OCI-LY7 (cell line): ENCODE measurements around the gene TTC9. TPM values are rescaled to one million over a fixed set of nuclear protein-coding genes. Genes with fewer than 3 reads are reported as not detected.

Experiments
- BruUV-seq: library from RNA; stranded (reverse); fragments of 400-500 nt; replicated peaks from 2 replicates; lab custom pipeline; 2021; lab: Mats Ljungman, UMichigan
- CTCF ChIA-PET: fragments of 300-600 bp; sonication (Branson Sonifier 250); formaldehyde crosslinking; loops from one replicate; lab custom pipeline; 2022; ENCODE audit warnings: antibody characterized with exemption; ENCODE audit not compliant: unreplicated experiment; lab: Charles Lee
- POLR2A ChIA-PET: fragments of 300-600 bp; sonication (Branson Sonifier 250); formaldehyde crosslinking; loops from one replicate; lab custom pipeline; 2022; ENCODE audit warnings: antibody characterized with exemption; lab: Charles Lee
- DNase-seq: peaks from one replicate; pipeline ENCODE4 v3.0.0-alpha.2; 2015; ENCODE audit warnings: low spot score
- H2AFZ ChIP-seq: fragments of 200-600 bp; sonication (generic), shearing (Covaris generic); 2 replicates; pipeline ENCODE4 v1.6.1; 2014; ENCODE audit warnings: mild to moderate bottlenecking, antibody characterized with exemption, low read length, moderate library complexity
- H3K27ac ChIP-seq: fragments of 200-600 bp; sonication (generic); 2 replicates; pipeline ENCODE4 v1.5.1; 2014; ENCODE audit warnings: mixed run types, low read depth, mild to moderate bottlenecking, moderate library complexity, low read length, inconsistent platforms; ENCODE audit not compliant: poor library complexity, severe bottlenecking
- H3K36me3 ChIP-seq: fragments of 200-600 bp; sonication (generic); 2 replicates; pipeline ENCODE4 v1.6.1; 2014; ENCODE audit warnings: mild to moderate bottlenecking, antibody characterized with exemption, low read length, moderate library complexity, mixed read lengths; ENCODE audit not compliant: insufficient read depth
- H3K4me1 ChIP-seq: fragments of 200-600 bp; sonication (generic); 2 replicates; pipeline ENCODE4 v1.5.1; 2014; ENCODE audit warnings: mild to moderate bottlenecking, low read length; ENCODE audit not compliant: insufficient read depth, poor library complexity, severe bottlenecking
- H3K4me2 ChIP-seq: fragments of 200-600 bp; sonication (generic); 2 replicates; pipeline ENCODE4 v1.6.1; 2014; ENCODE audit warnings: mild to moderate bottlenecking, low read length
- H3K4me3 ChIP-seq: fragments of 200-600 bp; sonication (generic); 2 replicates; pipeline ENCODE4 v1.5.1; 2014; ENCODE audit warnings: mild to moderate bottlenecking, low read depth, low read length; ENCODE audit not compliant: poor library complexity, severe bottlenecking
- H3K79me2 ChIP-seq: fragments of 200-600 bp; sonication (generic); 2 replicates; pipeline ENCODE4 v1.6.1; 2016; ENCODE audit warnings: low read depth, mild to moderate bottlenecking, low read length, moderate library complexity, mixed read lengths; ENCODE audit not compliant: insufficient read depth
- H3K9me2 ChIP-seq: fragments of 200-600 bp; sonication (generic); 2 replicates; pipeline ENCODE4 v1.6.1; 2016; ENCODE audit warnings: mild to moderate bottlenecking, low read length, mixed read lengths; ENCODE audit not compliant: insufficient read depth
- H3K9me3 ChIP-seq: fragments of 200-600 bp; sonication (generic); 2 replicates; pipeline ENCODE4 v1.6.1; 2014; ENCODE audit warnings: mild to moderate bottlenecking, mixed run types, low read length, mixed read lengths
- H4K20me1 ChIP-seq: fragments of 200-600 bp; sonication (generic); 2 replicates; pipeline ENCODE4 v1.6.1; 2014; ENCODE audit warnings: mild to moderate bottlenecking, antibody characterized with exemption, low read length, moderate library complexity, mixed read lengths; ENCODE audit not compliant: insufficient read depth
- CTCF ChIP-seq: fragments of 200-600 bp; sonication (generic); conservative IDR thresholded peaks from 2 replicates; pipeline ENCODE4 v1.5.1; 2014; ENCODE audit warnings: mild to moderate bottlenecking, antibody characterized with exemption, low read length, moderate library complexity, mixed read lengths
- EZH2phosphoT487 ChIP-seq: fragments of 200-600 bp; sonication (generic); IDR thresholded peaks from 2 replicates; pipeline ENCODE4 v1.6.1; 2018; ENCODE audit warnings: low read depth, borderline replicate concordance, mild to moderate bottlenecking, mixed run types, antibody characterized with exemption, low read length, moderate library complexity, mixed read lengths
- intact Hi-C: fragments of 100-400 bp; cut with micrococcal nuclease; formaldehyde crosslinking; loops from one replicate; pipeline ENCODE4 v1.10.0; 2022; ENCODE audit not compliant: unreplicated experiment
- total RNA-seq, 2 experiments: library from RNA; depleted of rRNA in 1 of 2; stranded (reverse); fragments of >200 nt in 1 of 2; shearing (Covaris generic) in 1 of 2; gene quantifications; 2 replicates each; pipeline ENCODE4 v1.2.3, GENCODE V29; 2014 to 2022

Gene TTC9
- total RNA-seq, 2 experiments from 2014 or later, result 11.0 to 13.0 TPM

- TF ChIP-seq CTCF, result no peak
- no peak for TF ChIP-seq EZH2phosphoT487
- no peak overlapping the region for H3K4me3 ChIP-seq
- CTCF ChIA-PET, result no interaction called here
- intact Hi-C loops, result no loop called here
- H4K20me1 ChIP-seq, result no peaks in the 10 kb centered on the region
- H3K79me2 ChIP-seq, result no peaks in the 10 kb centered on the region
- POLR2A ChIA-PET, result interaction anchor here (0.7 to 1.1 kb wide), 2 partner anchors 68 to 76 kb away, joined by 3 read pairs; no protein-coding TSS in a partner anchor
- no TSS peak for BruUV-seq
- H2AFZ ChIP-seq, result no peak overlapping the region
- H3K4me1 ChIP-seq, result no peaks in the 10 kb centered on the region
- H3K27ac ChIP-seq, result no peak overlapping the region
- DNase-seq, result no peak
- peaks cover 35% of the 10 kb centered on the region for H3K36me3 ChIP-seq
- H3K4me2 ChIP-seq, result no peak overlapping the region
- H3K9me3 ChIP-seq, result peaks cover 51% of the 10 kb centered on the region
- H3K9me2 ChIP-seq, result no peaks in the 10 kb centered on the region
These were observed 16.7 kb upstream of the TTC9 start for GRCh38 chr14:70624972-70625371.

GRCh38 chr14:70631948-70632347 is 9.8 kb upstream of the TTC9 start:
- BruUV-seq, result no TSS peak
- peaks cover 19% of the 10 kb centered on the region for H3K9me3 ChIP-seq
- no peaks in the 10 kb centered on the region for H3K4me1 ChIP-seq
- peaks cover 36% of the 10 kb centered on the region for H3K36me3 ChIP-seq
- no peak overlapping the region for H3K4me2 ChIP-seq
- H3K9me2 ChIP-seq, result no peaks in the 10 kb centered on the region
- intact Hi-C loops, result no loop called here
- H3K27ac ChIP-seq, result no peak overlapping the region
- H4K20me1 ChIP-seq, result no peaks in the 10 kb centered on the region
- no peak overlapping the region for H3K4me3 ChIP-seq
- H2AFZ ChIP-seq, result no peak overlapping the region
- no peaks in the 10 kb centered on the region for H3K79me2 ChIP-seq
- TF ChIP-seq EZH2phosphoT487 (no peak), CTCF (no peak)
- CTCF ChIA-PET, result no interaction called here
- no peak for DNase-seq
- POLR2A ChIA-PET, result no interaction called here

GRCh38 chr14:70635971-70636595 is 5.6 kb upstream of the TTC9 start:
- no peak overlapping the region for H3K27ac ChIP-seq
- no peak for TF ChIP-seq CTCF
- no peak for TF ChIP-seq EZH2phosphoT487
- H3K9me3 ChIP-seq, result peaks cover 8% of the 10 kb centered on the region; the same call in 1 of the 2 replicates
- H2AFZ ChIP-seq, result no peak overlapping the region
- ChIA-PET POLR2A (no interaction called here), CTCF (no interaction called here)
- no peaks in the 10 kb centered on the region for H4K20me1 ChIP-seq
- intact Hi-C loops, result no loop called here
- H3K9me2 ChIP-seq, result no peaks in the 10 kb centered on the region
- no peak overlapping the region for H3K4me3 ChIP-seq
- H3K79me2 ChIP-seq, result peaks cover 22% of the 10 kb centered on the region
- no TSS peak for BruUV-seq
- H3K4me2 ChIP-seq, result no peak overlapping the region
- H3K36me3 ChIP-seq, result peaks cover 29% of the 10 kb centered on the region
- H3K4me1 ChIP-seq, result peaks cover 24% of the 10 kb centered on the region
- DNase-seq, result no peak
